HG03103 (cell line): ENCODE data around the gene ABCC2.

Source experiments
- ATAC-seq: cut with Tn5 transposase; IDR thresholded peaks from one replicate; pipeline ENCODE4 v1.9.1; 2021; ENCODE audit warnings: low read depth; ENCODE audit not compliant: unreplicated experiment

The ABCC2 gene

GRCh38 chr10:99770408-99771045 lies 11.9 kb upstream of the ABCC2 start:
- ATAC-seq, result no peak

- no peak for ATAC-seq
These were observed 6.6 kb upstream of the ABCC2 start for GRCh38 chr10:99775850-99776249.

DNA sequence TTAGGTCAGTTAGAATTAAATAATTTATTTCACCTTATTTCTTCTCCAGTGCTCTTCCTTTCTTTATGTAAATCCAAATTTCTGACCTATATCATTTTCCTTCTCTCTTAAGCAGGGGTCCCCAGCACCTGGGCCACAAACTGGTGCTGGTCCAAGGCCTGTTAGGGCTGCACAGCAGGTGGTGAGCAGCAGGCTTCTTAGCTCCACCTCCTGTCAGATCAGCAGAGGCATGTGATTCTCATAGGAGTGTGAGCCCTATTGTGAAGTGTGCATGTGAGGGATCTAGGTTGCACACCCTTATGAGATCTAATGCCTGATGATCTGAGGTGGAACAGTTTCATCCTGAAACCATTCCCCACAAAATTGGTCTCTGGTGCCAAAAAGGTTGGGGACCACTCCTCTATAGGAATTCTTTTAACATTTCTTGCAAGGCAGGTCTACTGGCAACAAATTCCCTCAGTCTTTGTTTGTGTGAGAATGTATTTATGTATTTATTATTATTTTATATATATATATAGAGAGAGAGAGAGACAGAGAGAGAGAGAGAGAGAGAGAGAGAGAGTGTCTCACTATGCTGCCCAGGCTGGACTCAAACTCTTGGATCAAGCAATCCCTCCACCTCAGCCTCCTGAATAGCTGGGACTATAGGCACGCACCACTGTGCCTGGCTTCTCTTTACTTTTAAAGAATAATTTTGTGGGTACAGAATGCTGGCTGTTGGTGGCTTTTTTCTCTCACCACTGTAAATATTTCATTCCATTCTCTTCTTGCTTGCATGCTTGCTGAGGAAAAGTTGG lies 4.3 kb upstream of the ABCC2 start:
- ATAC-seq, result no peak

DNA sequence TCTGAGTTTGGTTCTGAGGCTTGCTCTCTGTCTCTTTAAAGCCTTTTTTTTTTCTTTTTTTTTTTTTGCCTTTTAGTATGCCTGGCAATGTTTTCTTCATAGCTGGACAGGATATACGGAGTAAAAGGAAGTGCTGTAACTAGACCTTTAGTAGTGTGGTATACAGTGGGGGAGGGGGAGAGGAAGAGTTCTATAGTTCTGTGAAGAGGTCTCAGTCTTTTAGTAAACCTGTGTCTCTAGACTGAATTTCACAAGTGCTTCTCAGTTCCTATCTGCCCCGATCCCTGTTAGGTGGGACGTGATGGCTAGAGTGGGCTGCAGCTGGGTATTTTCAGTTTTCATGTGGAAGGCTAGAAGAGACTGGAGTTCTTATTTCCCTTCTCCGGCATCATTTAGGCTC lies 3.1 kb upstream of the ABCC2 start:
- no peak for ATAC-seq

DNA sequence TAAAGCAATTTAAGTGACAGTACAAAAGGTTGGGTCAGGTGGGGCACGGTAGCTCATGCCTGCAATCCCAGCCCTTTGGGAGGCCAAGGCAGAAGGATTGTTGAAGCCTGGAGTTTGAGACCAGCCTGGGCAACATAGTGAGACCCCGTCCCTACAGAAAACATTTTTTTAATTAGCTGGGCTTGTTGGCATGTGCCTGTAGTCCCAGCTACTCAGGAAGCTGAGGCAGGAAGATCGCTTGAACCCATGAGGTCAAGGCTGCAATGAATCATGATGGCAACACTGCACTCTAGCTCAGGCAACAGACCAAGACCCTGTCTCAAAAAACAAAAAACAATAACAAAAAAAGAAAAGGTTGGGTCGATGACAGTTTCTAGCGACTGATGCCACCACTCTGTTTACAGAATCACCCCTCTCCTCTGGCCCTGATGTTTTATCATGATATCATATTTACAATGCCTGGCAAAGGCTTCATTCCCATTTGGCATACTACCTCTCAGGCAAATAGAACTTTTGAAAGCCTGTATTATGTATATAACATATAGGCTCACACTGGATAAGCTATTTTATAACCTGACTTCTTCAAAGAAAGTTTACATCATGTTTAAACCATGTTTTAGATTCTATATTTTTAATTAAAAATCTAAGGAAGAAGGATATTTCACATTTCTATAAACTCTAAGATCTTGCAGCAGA lies 558 bp upstream of the ABCC2 start:
- no peak for ATAC-seq

DNA sequence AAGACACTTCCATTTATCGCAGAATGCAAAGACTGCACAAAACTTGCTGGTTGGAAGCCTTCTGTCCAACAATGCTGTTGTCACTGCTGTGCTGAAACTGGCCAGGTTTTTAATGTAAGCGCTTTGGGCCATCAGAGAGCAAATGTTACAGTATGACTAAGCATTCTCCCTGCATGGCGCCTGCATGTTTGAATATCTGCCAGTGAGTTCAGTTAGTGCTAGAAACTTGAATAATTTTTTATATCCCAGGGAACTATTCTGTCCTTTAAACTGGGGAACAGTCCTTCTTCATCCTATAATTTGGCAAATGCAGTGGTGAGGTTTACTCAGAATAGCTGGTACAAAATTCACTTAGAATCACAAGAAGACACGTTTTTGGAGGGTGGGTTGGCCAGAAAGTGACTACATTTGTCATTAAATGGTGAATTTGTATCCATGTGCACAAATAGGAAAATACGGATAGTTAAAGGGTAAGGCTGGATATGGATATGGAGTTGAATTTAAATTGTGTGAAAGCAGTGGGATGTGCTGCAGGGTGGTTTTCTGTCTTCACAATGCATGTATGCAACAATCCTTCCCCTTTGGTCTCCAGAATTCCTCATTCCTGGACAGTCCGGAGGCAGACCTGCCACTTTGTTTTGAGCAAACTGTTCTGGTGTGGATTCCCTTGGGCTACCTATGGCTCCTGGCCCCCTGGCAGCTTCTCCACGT lies 1.7 kb downstream of the ABCC2 start:
- no peak for ATAC-seq

GRCh38 chr10:99784727-99785441 lies 2.4 kb downstream of the ABCC2 start:
- ATAC-seq, result no peak

GRCh38 chr10:99785646-99786045 lies 3.2 kb downstream of the ABCC2 start:
- no peak for ATAC-seq

GRCh38 chr10:99787311-99787710 lies 4.9 kb downstream of the ABCC2 start:
- no peak for ATAC-seq

GRCh38 chr10:99787782-99788445 lies 5.5 kb downstream of the ABCC2 start:
- ATAC-seq, result no peak

DNA sequence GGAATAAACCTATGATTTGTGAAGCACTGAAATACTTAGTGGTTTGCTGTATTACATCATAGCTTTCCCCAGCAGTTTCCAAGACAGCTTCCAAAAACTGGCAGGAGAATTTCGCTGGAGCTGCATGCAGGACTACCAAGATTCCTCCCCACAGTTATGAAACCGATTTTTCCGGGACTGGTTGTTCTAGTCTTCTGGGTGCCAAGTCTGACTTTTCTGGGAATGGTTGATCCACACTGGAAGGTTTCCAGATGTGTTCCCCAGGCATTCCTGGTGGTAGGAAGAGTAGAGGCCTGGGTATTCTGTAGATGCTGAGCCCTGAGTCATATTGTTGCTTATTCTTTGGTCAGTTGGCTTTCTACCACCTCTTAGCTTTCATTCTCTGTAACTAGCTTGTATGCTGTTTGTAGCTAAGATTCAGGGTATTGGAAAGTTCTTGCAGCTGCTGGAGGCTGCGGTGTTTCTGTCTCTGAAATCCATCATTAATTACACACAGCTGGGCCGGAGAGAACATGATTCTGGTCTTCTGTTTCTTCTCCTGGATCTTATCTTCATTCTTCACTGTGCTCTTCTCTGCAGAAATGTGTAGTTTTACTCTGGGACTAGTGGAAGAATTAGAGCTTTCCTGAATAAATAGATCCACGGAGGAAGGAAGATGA lies 6.3 kb downstream of the ABCC2 start:
- ATAC-seq, result no peak

DNA sequence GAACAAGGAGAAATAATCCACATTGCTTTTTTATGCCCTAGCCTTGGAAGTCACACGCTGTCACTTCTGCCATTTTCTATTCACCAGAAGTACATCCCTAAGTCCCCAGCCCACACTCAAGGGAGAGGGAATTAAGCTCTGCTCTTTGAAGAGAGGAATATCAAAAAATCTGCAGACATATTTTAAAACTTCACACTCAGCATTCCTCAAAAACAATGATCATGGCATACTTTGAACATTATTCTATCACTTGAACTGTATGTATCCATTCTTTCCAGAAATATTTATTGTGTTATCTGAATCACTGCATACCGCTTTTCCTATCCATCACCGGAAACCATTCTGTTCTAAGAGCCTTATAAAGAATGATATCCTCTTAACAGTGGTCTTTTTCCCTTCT lies 9.4 kb downstream of the ABCC2 start:
- no peak for ATAC-seq

DNA sequence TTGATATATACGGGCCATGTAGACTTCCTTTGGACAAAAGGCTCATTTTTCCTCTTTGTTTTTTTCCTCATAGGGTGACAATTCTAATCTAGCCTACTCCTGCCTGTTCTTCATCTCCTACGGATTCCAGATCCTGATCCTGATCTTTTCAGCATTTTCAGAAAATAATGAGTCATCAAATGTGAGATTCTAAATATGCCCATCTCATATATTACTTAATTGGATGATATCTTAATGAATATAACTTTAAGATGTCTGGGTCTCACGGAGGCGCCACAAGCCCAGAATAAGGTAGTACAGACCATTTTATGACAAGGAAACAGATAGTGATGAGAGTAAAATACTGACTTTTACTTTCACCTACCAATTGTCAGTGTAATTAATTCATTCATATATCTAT lies 11.4 kb downstream of the ABCC2 start:
- no peak for ATAC-seq

- no peak for ATAC-seq
These were observed 14.5 kb downstream of the ABCC2 start for GRCh38 chr10:99796928-99797327.

- no peak for ATAC-seq
These were observed 15.6 kb downstream of the ABCC2 start for GRCh38 chr10:99798031-99798430.

DNA sequence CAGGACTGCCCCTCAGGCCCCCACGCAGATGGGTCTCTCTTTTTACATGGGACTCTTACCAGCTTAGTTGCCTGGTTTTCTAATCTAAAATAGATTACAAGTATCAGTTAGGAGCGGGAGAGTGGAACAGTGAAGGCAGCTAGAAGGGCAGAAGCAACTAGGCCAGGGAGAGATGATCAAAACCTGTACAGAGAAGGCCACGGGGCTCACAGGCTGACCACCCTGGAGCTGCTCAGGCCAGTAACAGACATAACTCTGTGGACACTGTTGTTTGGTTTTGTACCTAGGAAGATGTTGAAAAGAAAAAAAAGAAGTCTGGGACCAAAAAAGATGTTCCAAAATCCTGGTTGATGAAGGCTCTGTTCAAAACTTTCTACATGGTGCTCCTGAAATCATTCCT lies 16.5 kb downstream of the ABCC2 start:
- no peak for ATAC-seq

GRCh38 chr10:99799613-99800012 lies 17.2 kb downstream of the ABCC2 start:
- no peak for ATAC-seq

- ATAC-seq, result no peak
These were observed 22.0 kb downstream of the ABCC2 start for GRCh38 chr10:99804471-99804870.

GRCh38 chr10:99805190-99805589 lies 22.8 kb downstream of the ABCC2 start:
- no peak for ATAC-seq
